Ishikawa (cell line): Measurements from ENCODE around the gene PPP4R3B.

Experiments used
- CEBPB ChIP-seq: IDR thresholded peaks from 2 replicates; pipeline ENCODE4 v1.6.1; 2012
- CREB1 ChIP-seq: IDR thresholded peaks from 2 replicates; pipeline ENCODE4 v1.6.1; 2012; ENCODE audit warnings: low read depth
- EGR1 ChIP-seq: IDR thresholded peaks from 2 replicates; pipeline ENCODE4 v1.6.1; 2012
- EP300 ChIP-seq: IDR thresholded peaks from 2 replicates; pipeline ENCODE4 v1.6.1; 2012; ENCODE audit warnings: borderline replicate concordance
- MAX ChIP-seq: IDR thresholded peaks from 2 replicates; pipeline ENCODE4 v1.6.1; 2012
- RAD21 ChIP-seq: IDR thresholded peaks from 2 replicates; pipeline ENCODE4 v1.6.1; 2012; ENCODE audit warnings: low read depth
- TAF1 ChIP-seq: IDR thresholded peaks from 2 replicates; pipeline ENCODE4 v1.6.1; 2012; ENCODE audit warnings: low read depth, mild to moderate bottlenecking
- USF1 ChIP-seq: IDR thresholded peaks from 2 replicates; pipeline ENCODE4 v1.6.1; 2012
- YY1 ChIP-seq: IDR thresholded peaks from 2 replicates; pipeline ENCODE4 v1.6.1; 2012; ENCODE audit warnings: low read depth
- ZBTB7A ChIP-seq: IDR thresholded peaks from 2 replicates; pipeline ENCODE4 v1.6.1; 2012; ENCODE audit warnings: low read depth

- no peak for TF ChIP-seq CEBPB
- no peak for TF ChIP-seq USF1
- no peak for TF ChIP-seq EGR1
- no peak for TF ChIP-seq TAF1
- TF ChIP-seq CREB1 = no peak
- TF ChIP-seq EP300 = no peak
- no peak for TF ChIP-seq YY1
- no peak for TF ChIP-seq MAX
- TF ChIP-seq ZBTB7A = no peak
- TF ChIP-seq RAD21 = no peak
Measured at GRCh38 chr2:55524884-55525437, 92.5 kb downstream of the PPP4R3B start.
